Adipocyte (in vitro differentiated cells): ENCODE measurements around the gene ZNF878.

Experiments used
- DNase-seq: peaks from one replicate; pipeline ENCODE4 v3.0.0-alpha.2; 2015; ENCODE audit warnings: low read depth
- H3K27me3 ChIP-seq: replicated peaks from 2 replicates; pipeline ENCODE4 v1.7.0; 2013; ENCODE audit warnings: mild to moderate bottlenecking, low read length, moderate library complexity; ENCODE audit not compliant: control insufficient read depth, insufficient read depth
- H3K36me3 ChIP-seq: 2 replicates; pipeline ENCODE4 v1.7.0; 2013; ENCODE audit warnings: low read length, mild to moderate bottlenecking, moderate library complexity; ENCODE audit not compliant: control insufficient read depth, insufficient read depth, severe bottlenecking
- H3K4me1 ChIP-seq: 2 replicates; pipeline ENCODE4 v1.7.0; 2013; ENCODE audit warnings: mild to moderate bottlenecking, low read length, moderate library complexity; ENCODE audit not compliant: control insufficient read depth, insufficient read depth
- H3K4me3 ChIP-seq: 2 replicates; pipeline ENCODE4 v1.7.0; 2013; ENCODE audit warnings: mild to moderate bottlenecking, low read length, moderate library complexity
- H3K9ac ChIP-seq: 2 replicates; pipeline ENCODE4 v1.7.0; 2013; ENCODE audit warnings: mild to moderate bottlenecking, low read length, moderate library complexity
- H3K9me3 ChIP-seq: 2 replicates; pipeline ENCODE4 v1.7.0; 2013; ENCODE audit warnings: mild to moderate bottlenecking, low read length, moderate library complexity; ENCODE audit not compliant: control insufficient read depth

The ZNF878 gene

DNA sequence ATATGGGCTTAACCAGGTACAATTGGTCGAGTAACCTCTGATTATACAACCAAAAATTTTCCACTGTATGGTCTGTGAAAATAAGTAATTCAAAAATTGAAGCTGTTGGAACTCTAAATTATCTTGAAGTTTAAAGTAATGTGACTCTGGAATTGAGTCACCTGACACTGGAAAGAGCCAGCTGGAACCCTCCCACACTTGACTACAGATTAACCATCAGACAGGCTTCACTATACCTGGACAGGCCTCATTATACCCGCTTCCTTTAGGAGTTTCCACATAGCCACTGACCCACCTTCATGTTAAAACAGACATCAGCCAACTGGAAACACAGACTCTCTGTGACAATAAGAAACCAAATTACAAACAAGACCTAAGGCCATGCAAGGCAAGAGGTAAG lies 18.6 kb downstream of the ZNF878 start:
- H3K4me3 ChIP-seq, result peak overlapping the region; percentile 91
- no peaks in the 10 kb centered on the region for H3K36me3 ChIP-seq
- peak overlapping the region; percentile 89 for H3K9ac ChIP-seq
- peak; percentile 9 for DNase-seq
- H3K27me3 ChIP-seq, result no peaks in the 10 kb centered on the region
- H3K9me3 ChIP-seq, result no peaks in the 10 kb centered on the region
- peaks cover 8% of the 10 kb centered on the region for H3K4me1 ChIP-seq

DNA sequence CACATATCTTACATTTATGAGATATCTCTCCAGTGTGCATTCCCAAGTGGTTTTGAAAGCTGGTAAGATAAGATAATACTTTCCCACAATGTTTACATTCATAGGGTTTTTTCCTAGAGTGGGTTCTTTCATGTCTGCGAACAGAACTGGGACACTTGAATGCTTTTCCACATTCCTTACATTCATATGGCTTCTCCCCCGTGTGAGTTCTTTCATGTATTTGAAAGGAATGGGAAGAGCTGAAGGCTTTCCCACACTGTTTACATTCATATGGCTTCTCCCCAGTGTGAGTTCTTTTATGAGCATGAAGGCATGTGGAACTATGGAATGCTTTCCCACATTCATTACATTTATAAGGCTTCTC lies 37.0 kb downstream of the ZNF878 start:
- Histone ChIP-seq H3K9me3 (peaks cover 94% of the 10 kb centered on the region), H3K27me3 (no peaks in the 10 kb centered on the region), H3K4me3 (peak overlapping the region; percentile 68), H3K4me1 (no peaks in the 10 kb centered on the region), H3K36me3 (peaks cover 58% of the 10 kb centered on the region), H3K9ac (no peak overlapping the region)
- DNase-seq, result no peak

DNA sequence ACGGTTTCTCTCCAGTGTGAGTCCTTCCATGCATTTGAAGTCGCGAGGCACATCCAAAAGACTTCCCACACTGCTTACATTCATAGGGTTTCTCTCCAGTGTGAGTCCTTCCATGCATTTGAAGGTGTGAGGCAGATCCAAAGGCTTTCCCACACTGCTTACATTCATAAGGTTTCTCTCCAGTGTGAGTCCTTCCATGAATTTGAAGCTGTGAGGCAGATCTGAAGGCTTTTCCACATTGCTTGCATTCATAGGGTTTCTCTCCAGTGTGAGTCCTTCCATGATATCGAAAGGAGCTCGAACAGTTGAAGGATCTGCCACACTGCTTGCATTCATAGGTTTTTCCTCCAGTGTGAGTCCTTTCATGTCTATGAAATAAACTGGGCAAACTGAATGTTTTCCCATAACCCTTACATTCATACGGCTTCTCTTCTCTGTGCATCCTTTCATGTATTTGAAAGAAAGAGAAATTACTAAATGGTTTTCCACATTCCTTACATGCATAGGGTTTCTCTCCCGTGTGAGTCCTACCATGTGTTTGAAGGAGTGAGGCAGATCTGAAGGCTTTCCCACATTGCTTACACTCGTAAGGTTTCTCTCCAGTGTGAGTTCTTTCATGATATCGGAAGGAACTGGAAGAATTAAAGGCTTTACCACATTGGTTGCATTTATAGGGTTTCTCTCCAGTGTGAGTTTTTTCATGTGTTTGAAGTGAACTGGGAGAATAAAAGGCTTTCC lies 37.6 kb downstream of the ZNF878 start:
- Histone ChIP-seq H3K4me3 (peak overlapping the region; percentile 68), H3K36me3 (peaks cover 58% of the 10 kb centered on the region), H3K27me3 (no peaks in the 10 kb centered on the region), H3K4me1 (no peaks in the 10 kb centered on the region), H3K9ac (no peak overlapping the region), H3K9me3 (peaks cover 92% of the 10 kb centered on the region)
- DNase-seq, result no peak

DNA sequence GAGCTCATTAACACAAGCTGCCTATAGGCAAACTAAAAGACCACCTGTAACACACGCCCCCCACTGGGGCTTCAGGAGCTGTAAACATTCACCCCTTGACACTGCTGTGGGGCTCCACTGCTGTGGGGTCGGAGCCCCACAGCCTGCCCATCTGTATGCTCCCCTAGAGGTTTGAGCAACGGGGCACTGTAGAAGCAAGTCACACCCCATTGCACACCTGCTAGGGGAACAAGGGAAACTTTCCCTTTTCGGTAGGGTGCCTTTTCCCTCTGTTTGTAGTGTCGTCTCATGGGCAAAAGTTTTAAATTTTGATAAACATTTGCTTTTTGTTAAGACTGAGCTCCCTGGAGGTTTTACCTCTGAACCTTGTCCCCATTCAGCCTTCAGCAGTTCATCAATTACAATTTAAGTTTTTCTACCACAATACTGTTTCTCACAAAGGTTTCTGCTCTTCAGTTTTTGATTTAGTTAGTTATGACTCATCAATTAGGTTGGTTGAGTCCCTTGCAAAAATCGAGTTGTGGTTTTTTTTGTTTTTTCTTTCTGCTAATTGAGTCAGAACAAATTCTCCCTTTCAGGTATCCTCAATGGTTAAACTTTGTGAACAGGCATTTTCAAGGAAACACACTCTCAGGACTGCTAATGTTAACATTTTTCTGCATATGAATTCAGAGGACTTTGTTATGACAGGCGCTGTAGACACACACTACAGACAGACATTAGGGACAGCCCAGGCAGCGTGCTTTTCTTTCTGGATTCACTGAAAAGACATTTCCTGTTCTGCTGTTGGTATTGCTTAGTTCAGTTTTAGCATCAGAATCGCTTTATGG lies 52.4 kb downstream of the ZNF878 start:
- Histone ChIP-seq H3K9ac (no peak overlapping the region), H3K27me3 (no peaks in the 10 kb centered on the region), H3K36me3 (peaks cover 11% of the 10 kb centered on the region), H3K4me1 (no peaks in the 10 kb centered on the region), H3K9me3 (no peaks in the 10 kb centered on the region), H3K4me3 (no peak overlapping the region)
- DNase-seq, result peak; percentile 39

GRCh38 chr19:11995174-11995573 lies 57.6 kb downstream of the ZNF878 start:
- Histone ChIP-seq H3K27me3 (no peaks in the 10 kb centered on the region), H3K36me3 (peaks cover 4% of the 10 kb centered on the region), H3K4me1 (no peaks in the 10 kb centered on the region), H3K4me3 (no peak overlapping the region), H3K9me3 (no peaks in the 10 kb centered on the region), H3K9ac (no peak overlapping the region)
- DNase-seq, result peak; percentile 52
